K562 (cell line): ENCODE measurements around the gene OPTN. TPM values are rescaled to one million over a fixed set of nuclear protein-coding genes. Genes with fewer than 3 reads are reported as not detected.

Experiments
- ELK1 ChIP-seq: sonication (generic); formaldehyde crosslinking; IDR thresholded peaks from 2 replicates; pipeline ENCODE4 v1.8.1; 2022; ENCODE audit warnings: missing genetic modification reagents
- HNRNPL ChIP-seq: fragments of 200-400 bp; formaldehyde crosslinking; IDR thresholded peaks from 2 replicates; pipeline ENCODE4 v1.6.1; 2017; ENCODE audit warnings: low read depth, mild to moderate bottlenecking, low read length
- MAZ ChIP-seq, 2 experiments: fragments of 450-650 bp in 1 of 2; sonication (generic) in 1 of 2; formaldehyde crosslinking; IDR thresholded peaks in 1 of 2; conservative IDR thresholded peaks in 1 of 2; 2 replicates each; pipeline versions ENCODE4 v1.4.0 to v1.5.0; 2020; ENCODE audit warnings: mild to moderate bottlenecking in 1 of 2, missing genetic modification reagents in 1 of 2
- MEIS2 ChIP-seq: fragments of 450-650 bp; IDR thresholded peaks from 2 replicates; pipeline ENCODE4 v1.6.1; 2014; ENCODE audit warnings: mild to moderate bottlenecking; ENCODE audit not compliant: partially characterized antibody
- polyA plus RNA-seq, 8 experiments: library from polyadenylated mRNA; depleted of rRNA in 4 of 8; stranded (reverse) in 5 of 8; unstranded in 3 of 8; fragments of >200 nt; fragmentation: Nextera tagmentation in 2 of 8; fragmentation: Illumina TruSeq in 1 of 8; extraction: Ambion mirVana in 2 of 8; extraction: Trizol in 1 of 8; gene quantifications; 2 replicates each; pipeline versions ENCODE4 v1.2.1 to v1.2.3, GENCODE V29; 2011 to 2014; ENCODE audit warnings: inconsistent platforms in 1 of 8, missing spikeins in 1 of 8
- total RNA-seq, 7 experiments: library from RNA; depleted of rRNA in 6 of 7; stranded (reverse); fragments of >200 nt in 6 of 7; fragmentation: Illumina TruSeq in 2 of 7; extraction: Trizol in 2 of 7; gene quantifications; 2 replicates each; pipeline versions ENCODE4 v1.2.1 to v1.2.3, GENCODE V29; 2011 to 2021; ENCODE audit warnings: low replicate concordance in 1 of 7
- TF ChIP-seq, protein P1 (sequence below), 2 experiments: IDR thresholded peaks in 1 of 2; conservative IDR thresholded peaks in 1 of 2; 2 replicates each; pipeline ENCODE4 v1.6.1; 2016; ENCODE audit warnings: low read depth in 2 of 2, mild to moderate bottlenecking in 1 of 2, missing compliant biosample characterization in 1 of 2, missing genetic modification characterization in 1 of 2, moderate library complexity in 1 of 2

OPTN gene
- total and polyA plus RNA-seq, 9 of the 15 experiments (the other 6 are each of a cell fraction or from before 2014, with no cell fraction given), result 2.2 to 6.8 (median 5.0) TPM

GRCh38 chr10:13099666-13100348 is at the start of gene OPTN (continued):
- peak in 1 of 2 experiments; percentile 27; a peak in 1 of 4 replicates for TF ChIP-seq MAZ (CRISPR knock-in tag; conservative IDR thresholded peaks at IDR 0.05 in 1 of 2, IDR thresholded peaks at IDR 0.05 in 1 of 2)
- TF ChIP-seq MEIS2, result peak; percentile 69
- TF ChIP-seq ELK1, result 0 out of 2 replicates have a peak, but pooled peaks have one; percentile 13
- 0 out of 2 replicates have a peak, but pooled peaks have one; percentile 32 for TF ChIP-seq HNRNPL
- TF ChIP-seq, protein P1, sequence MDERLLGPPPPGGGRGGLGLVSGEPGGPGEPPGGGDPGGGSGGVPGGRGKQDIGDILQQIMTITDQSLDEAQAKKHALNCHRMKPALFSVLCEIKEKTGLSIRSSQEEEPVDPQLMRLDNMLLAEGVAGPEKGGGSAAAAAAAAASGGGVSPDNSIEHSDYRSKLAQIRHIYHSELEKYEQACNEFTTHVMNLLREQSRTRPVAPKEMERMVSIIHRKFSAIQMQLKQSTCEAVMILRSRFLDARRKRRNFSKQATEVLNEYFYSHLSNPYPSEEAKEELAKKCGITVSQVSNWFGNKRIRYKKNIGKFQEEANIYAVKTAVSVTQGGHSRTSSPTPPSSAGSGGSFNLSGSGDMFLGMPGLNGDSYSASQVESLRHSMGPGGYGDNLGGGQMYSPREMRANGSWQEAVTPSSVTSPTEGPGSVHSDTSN (CRISPR knock-in tag; IDR thresholded peaks at IDR 0.05; ENCODE audit: low read depth), result no peak
- TF ChIP-seq, protein P1 (tag; conservative IDR thresholded peaks at IDR 0.05; ENCODE audit: low read depth), result peak; percentile 78
